DOHH2 (cell line): ENCODE measurements around the gene SLC2A8.

Source experiments
- EZH2phosphoT487 ChIP-seq: fragments of 200-600 bp; sonication (generic); IDR thresholded peaks from 2 replicates; pipeline ENCODE4 v1.6.1; 2017; ENCODE audit warnings: borderline replicate concordance, mild to moderate bottlenecking, antibody characterized with exemption, low read length, moderate library complexity, mixed read lengths
- TF ChIP-seq, protein P1 (sequence below): fragments of 200-600 bp; sonication (generic); IDR thresholded peaks from one replicate; pipeline ENCODE4 v1.5.1; 2014; ENCODE audit warnings: antibody characterized with exemption, mild to moderate bottlenecking, low read depth, low read length; ENCODE audit not compliant: poor library complexity, severe bottlenecking

DNA sequence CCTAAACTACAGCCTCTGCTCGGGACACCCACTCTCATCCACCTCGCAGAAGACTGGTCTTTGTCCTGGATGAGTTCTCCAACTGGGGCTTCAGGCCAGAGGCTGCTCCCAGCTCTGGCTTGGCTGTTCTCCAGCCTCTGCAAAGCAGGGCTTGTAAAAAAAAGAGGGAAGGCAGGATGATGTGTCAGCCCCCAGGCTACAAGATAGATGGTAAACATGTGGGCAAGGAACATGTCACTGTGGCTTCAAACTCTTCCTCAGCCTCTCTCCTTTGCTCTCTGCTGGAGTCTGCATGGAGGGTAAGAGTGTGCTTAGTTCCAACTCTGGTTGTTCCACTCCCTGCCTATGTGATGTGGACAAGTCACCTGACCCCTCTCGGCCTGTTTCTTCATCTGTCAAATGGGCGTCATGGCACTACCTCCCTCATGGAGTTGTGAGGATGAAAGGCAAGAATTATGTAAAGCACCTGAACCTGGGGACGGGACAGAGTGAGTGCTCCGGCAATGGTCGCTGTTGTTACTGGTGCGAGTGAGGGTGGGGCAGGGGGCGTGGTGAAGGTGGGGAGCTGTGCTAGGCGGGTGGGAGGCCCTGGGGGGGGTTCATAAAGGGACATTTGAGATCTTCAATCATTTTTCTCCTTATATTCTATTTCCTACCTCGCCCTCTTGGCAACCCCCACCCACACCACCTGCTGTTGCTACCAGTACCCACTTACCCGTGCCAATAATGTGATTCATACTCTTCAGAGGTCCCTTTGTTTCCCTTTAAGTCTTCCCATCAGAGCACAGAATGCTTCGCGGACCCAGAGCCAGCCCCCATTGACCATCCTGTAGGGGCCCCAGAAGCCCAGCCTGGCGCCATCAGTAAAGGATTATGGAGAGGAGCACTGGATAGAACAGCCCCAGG, 20.4 kb downstream of the SLC2A8 start:
- TF ChIP-seq, protein P1, sequence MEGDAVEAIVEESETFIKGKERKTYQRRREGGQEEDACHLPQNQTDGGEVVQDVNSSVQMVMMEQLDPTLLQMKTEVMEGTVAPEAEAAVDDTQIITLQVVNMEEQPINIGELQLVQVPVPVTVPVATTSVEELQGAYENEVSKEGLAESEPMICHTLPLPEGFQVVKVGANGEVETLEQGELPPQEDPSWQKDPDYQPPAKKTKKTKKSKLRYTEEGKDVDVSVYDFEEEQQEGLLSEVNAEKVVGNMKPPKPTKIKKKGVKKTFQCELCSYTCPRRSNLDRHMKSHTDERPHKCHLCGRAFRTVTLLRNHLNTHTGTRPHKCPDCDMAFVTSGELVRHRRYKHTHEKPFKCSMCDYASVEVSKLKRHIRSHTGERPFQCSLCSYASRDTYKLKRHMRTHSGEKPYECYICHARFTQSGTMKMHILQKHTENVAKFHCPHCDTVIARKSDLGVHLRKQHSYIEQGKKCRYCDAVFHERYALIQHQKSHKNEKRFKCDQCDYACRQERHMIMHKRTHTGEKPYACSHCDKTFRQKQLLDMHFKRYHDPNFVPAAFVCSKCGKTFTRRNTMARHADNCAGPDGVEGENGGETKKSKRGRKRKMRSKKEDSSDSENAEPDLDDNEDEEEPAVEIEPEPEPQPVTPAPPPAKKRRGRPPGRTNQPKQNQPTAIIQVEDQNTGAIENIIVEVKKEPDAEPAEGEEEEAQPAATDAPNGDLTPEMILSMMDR, result no peak
- TF ChIP-seq EZH2phosphoT487, result no peak
